Naive B cell (primary cell): ENCODE data around the gene LCA5. TPM values are rescaled to one million over a fixed set of nuclear protein-coding genes. Genes with fewer than 3 reads are reported as not detected.

Source experiments
- ATAC-seq, 2 donors: fragments of 150-1000 bp; cut with Tn5 transposase; 2 replicates each; pipeline ENCODE4 v1.10.0; 2021; ENCODE audit warnings: low read depth in 2 of 2, mild to moderate bottlenecking in 2 of 2, moderate library complexity in 2 of 2
- DNase-seq: peaks from one replicate; pipeline ENCODE4 v3.0.0; 2022
- H3K27ac Mint-ChIP-seq, 6 donors: one replicate each; pipeline ENCODE4 v1.8.0; 2020 to 2022; ENCODE audit warnings: mild to moderate bottlenecking in 6 of 6, mixed read lengths in 6 of 6, moderate library complexity in 5 of 6, inconsistent platforms in 2 of 6
- H3K27me3 Mint-ChIP-seq, 3 donors: one replicate each; pipeline ENCODE4 v1.8.0; 2021 to 2022; ENCODE audit warnings: mixed read lengths in 3 of 3, mild to moderate bottlenecking in 1 of 3
- H3K36me3 Mint-ChIP-seq, 2 donors: one replicate each; pipeline ENCODE4 v1.8.0; 2020 to 2022; ENCODE audit warnings: mixed read lengths in 2 of 2, inconsistent platforms in 1 of 2, mild to moderate bottlenecking in 1 of 2
- H3K4me1 Mint-ChIP-seq, 3 donors: one replicate each; pipeline ENCODE4 v1.8.0; 2020 to 2022; ENCODE audit warnings: mixed read lengths in 3 of 3, inconsistent platforms in 1 of 3, mild to moderate bottlenecking in 1 of 3, moderate library complexity in 1 of 3
- H3K4me3 Mint-ChIP-seq, 8 donors: one replicate each; pipeline ENCODE4 v1.8.0; 2020 to 2022; ENCODE audit warnings: mild to moderate bottlenecking in 8 of 8, mixed read lengths in 8 of 8, moderate library complexity in 8 of 8, inconsistent platforms in 2 of 8
- H3K9me3 Mint-ChIP-seq, 7 donors: one replicate each; pipeline ENCODE4 v1.8.0; 2020 to 2022; ENCODE audit warnings: mixed read lengths in 7 of 7, mild to moderate bottlenecking in 5 of 7, inconsistent platforms in 2 of 7, moderate library complexity in 1 of 7
- polyA plus RNA-seq, 6 donors: library from polyadenylated mRNA; unstranded; fragments of 300-500 nt; fragmentation: Illumina TruSeq; gene quantifications; one replicate each; pipeline ENCODE4 v1.2.3, GENCODE V29; 2021; ENCODE audit warnings: low read depth in 6 of 6

LCA5 gene
- polyA plus RNA-seq, 6 donors from 2014 or later: 0.15 to 0.87 (median 0.40) TPM; not detected in 1

- Mint-ChIP-seq H3K27me3 (no peaks in the 10 kb centered on the region), H3K4me1 (no peaks in the 10 kb centered on the region), H3K4me3 (no peak overlapping the region), H3K9me3 (peaks cover 0 to 4% (median 0%) of the 10 kb centered on the region in 7 donors), H3K27ac (no peak overlapping the region), H3K36me3 (peaks cover 0 to 6% of the 10 kb centered on the region in 2 donors)
- DNase-seq (no peak), ATAC-seq (no peak)
These were observed 14.6 kb downstream of the LCA5 start for GRCh38 chr6:79522609-79523008.

GRCh38 chr6:79520534-79520933 lies 16.7 kb downstream of the LCA5 start:
- Mint-ChIP-seq H3K36me3 (peaks cover 0 to 1% of the 10 kb centered on the region in 2 donors), H3K4me1 (no peaks in the 10 kb centered on the region), H3K27ac (no peak overlapping the region), H3K27me3 (no peaks in the 10 kb centered on the region), H3K4me3 (no peak overlapping the region), H3K9me3 (peaks cover 0 to under 1% (median 0%) of the 10 kb centered on the region in 7 donors)
- ATAC-seq (no peak), DNase-seq (no peak)

- ATAC-seq (no peak), DNase-seq (no peak)
- H3K36me3 Mint-ChIP-seq: no peaks in the 10 kb centered on the region
- H3K27ac Mint-ChIP-seq: no peak overlapping the region
- H3K9me3 Mint-ChIP-seq: no peaks in the 10 kb centered on the region
- no peaks in the 10 kb centered on the region for H3K27me3 Mint-ChIP-seq
- no peak overlapping the region for H3K4me3 Mint-ChIP-seq
- no peaks in the 10 kb centered on the region for H3K4me1 Mint-ChIP-seq
These were observed 18.4 kb downstream of the LCA5 start for GRCh38 chr6:79518842-79519241.

GRCh38 chr6:79515436-79515835 lies 21.8 kb downstream of the LCA5 start:
- H3K27me3 Mint-ChIP-seq: no peaks in the 10 kb centered on the region
- peaks cover 0 to 7% of the 10 kb centered on the region in 2 donors for H3K36me3 Mint-ChIP-seq
- H3K9me3 Mint-ChIP-seq: no peaks in the 10 kb centered on the region
- no peaks in the 10 kb centered on the region for H3K4me1 Mint-ChIP-seq
- ATAC-seq: no peak
- H3K4me3 Mint-ChIP-seq: no peak overlapping the region
- DNase-seq: no peak
- no peak overlapping the region for H3K27ac Mint-ChIP-seq

- H3K36me3 Mint-ChIP-seq: peaks cover 0 to 7% of the 10 kb centered on the region in 2 donors
These were observed 24.1 kb downstream of the LCA5 start for GRCh38 chr6:79513111-79513510.

GRCh38 chr6:79512014-79512413 lies 25.2 kb downstream of the LCA5 start:
- Mint-ChIP-seq H3K36me3 (peaks cover 0 to 7% of the 10 kb centered on the region in 2 donors), H3K27me3 (no peaks in the 10 kb centered on the region), H3K9me3 (no peaks in the 10 kb centered on the region), H3K4me1 (no peaks in the 10 kb centered on the region), H3K4me3 (no peak overlapping the region), H3K27ac (no peak overlapping the region)
- ATAC-seq (no peak), DNase-seq (no peak)

More at GRCh38 chr6:79513111-79513510, 24.1 kb downstream of the LCA5 start:
- no peaks in the 10 kb centered on the region for H3K4me1 Mint-ChIP-seq
- no peak for DNase-seq
- no peak overlapping the region for H3K27ac Mint-ChIP-seq
- no peaks in the 10 kb centered on the region for H3K9me3 Mint-ChIP-seq
- no peaks in the 10 kb centered on the region for H3K27me3 Mint-ChIP-seq
- ATAC-seq: no peak
- H3K4me3 Mint-ChIP-seq: no peak overlapping the region

GRCh38 chr6:79510707-79511106 lies 26.5 kb downstream of the LCA5 start:
- Mint-ChIP-seq H3K27ac (no peak overlapping the region), H3K9me3 (no peaks in the 10 kb centered on the region), H3K36me3 (peaks cover 0 to 7% of the 10 kb centered on the region in 2 donors)

GRCh38 chr6:79506251-79506650 lies 31.0 kb downstream of the LCA5 start:
- Mint-ChIP-seq H3K36me3 (no peaks in the 10 kb centered on the region), H3K4me1 (no peaks in the 10 kb centered on the region), H3K9me3 (no peaks in the 10 kb centered on the region), H3K27ac (no peak overlapping the region), H3K4me3 (no peak overlapping the region), H3K27me3 (no peaks in the 10 kb centered on the region)
- no peak for ATAC-seq
- DNase-seq: no peak

More at GRCh38 chr6:79510707-79511106, 26.5 kb downstream of the LCA5 start:
- DNase-seq: no peak
- no peaks in the 10 kb centered on the region for H3K27me3 Mint-ChIP-seq
- no peaks in the 10 kb centered on the region for H3K4me1 Mint-ChIP-seq
- H3K4me3 Mint-ChIP-seq: no peak overlapping the region
- no peak for ATAC-seq

GRCh38 chr6:79504372-79504771 lies 32.9 kb downstream of the LCA5 start:
- Mint-ChIP-seq H3K27ac (no peak overlapping the region), H3K4me3 (no peak overlapping the region), H3K36me3 (no peaks in the 10 kb centered on the region), H3K27me3 (no peaks in the 10 kb centered on the region), H3K9me3 (no peaks in the 10 kb centered on the region), H3K4me1 (no peaks in the 10 kb centered on the region)
- no peak for ATAC-seq
- no peak for DNase-seq

GRCh38 chr6:79498842-79499241 lies 38.4 kb downstream of the LCA5 start:
- Mint-ChIP-seq H3K4me3 (no peak overlapping the region), H3K36me3 (no peaks in the 10 kb centered on the region), H3K27me3 (no peaks in the 10 kb centered on the region), H3K4me1 (no peaks in the 10 kb centered on the region), H3K27ac (peak overlapping the region in 1 of 6 donors; percentile 49), H3K9me3 (no peaks in the 10 kb centered on the region)
- DNase-seq (no peak), ATAC-seq (no peak)

- H3K9me3 Mint-ChIP-seq: no peaks in the 10 kb centered on the region
- H3K4me3 Mint-ChIP-seq: no peak overlapping the region
- H3K36me3 Mint-ChIP-seq: no peaks in the 10 kb centered on the region
- ATAC-seq (no peak), DNase-seq (no peak)
- H3K27ac Mint-ChIP-seq: no peak overlapping the region
- no peaks in the 10 kb centered on the region for H3K27me3 Mint-ChIP-seq
- H3K4me1 Mint-ChIP-seq: no peaks in the 10 kb centered on the region
These were observed 42.0 kb downstream of the LCA5 start for GRCh38 chr6:79495246-79495645.

GRCh38 chr6:79494841-79495240 lies 42.4 kb downstream of the LCA5 start:
- H3K27ac Mint-ChIP-seq: no peak overlapping the region
- no peaks in the 10 kb centered on the region for H3K27me3 Mint-ChIP-seq
- ATAC-seq (no peak), DNase-seq (no peak)
- no peaks in the 10 kb centered on the region for H3K36me3 Mint-ChIP-seq
- H3K4me1 Mint-ChIP-seq: no peaks in the 10 kb centered on the region
- H3K4me3 Mint-ChIP-seq: no peak overlapping the region
- no peaks in the 10 kb centered on the region for H3K9me3 Mint-ChIP-seq

GRCh38 chr6:79470728-79471127 lies 66.5 kb downstream of the LCA5 start:
- Mint-ChIP-seq H3K9me3 (peaks cover 0 to 11% (median 0%) of the 10 kb centered on the region in 7 donors), H3K4me3 (no peak overlapping the region), H3K27me3 (peaks cover 5 to 8% (median 5%) of the 10 kb centered on the region in 3 donors), H3K27ac (no peak overlapping the region), H3K4me1 (no peaks in the 10 kb centered on the region), H3K36me3 (no peaks in the 10 kb centered on the region)
- DNase-seq (no peak), ATAC-seq (no peak)

GRCh38 chr6:79469376-79470246 lies 67.6 kb downstream of the LCA5 start:
- DNase-seq (no peak), ATAC-seq (no peak)
- no peak overlapping the region for H3K27ac Mint-ChIP-seq
- H3K36me3 Mint-ChIP-seq: no peaks in the 10 kb centered on the region
- H3K4me3 Mint-ChIP-seq: no peak overlapping the region
- H3K4me1 Mint-ChIP-seq: no peaks in the 10 kb centered on the region
- peaks cover 5 to 8% (median 5%) of the 10 kb centered on the region in 3 donors for H3K27me3 Mint-ChIP-seq
- peaks cover 0 to 11% (median 0%) of the 10 kb centered on the region in 7 donors for H3K9me3 Mint-ChIP-seq
